ENCODE data around the gene SDR39U1. TPM values are rescaled to one million over a fixed set of nuclear protein-coding genes. Genes with fewer than 3 reads are reported as not detected.

Gene SDR39U1
- total and polyA plus RNA-seq, 2 experiments from 2014 or later, result 34.1 to 99.7 TPM

DNA sequence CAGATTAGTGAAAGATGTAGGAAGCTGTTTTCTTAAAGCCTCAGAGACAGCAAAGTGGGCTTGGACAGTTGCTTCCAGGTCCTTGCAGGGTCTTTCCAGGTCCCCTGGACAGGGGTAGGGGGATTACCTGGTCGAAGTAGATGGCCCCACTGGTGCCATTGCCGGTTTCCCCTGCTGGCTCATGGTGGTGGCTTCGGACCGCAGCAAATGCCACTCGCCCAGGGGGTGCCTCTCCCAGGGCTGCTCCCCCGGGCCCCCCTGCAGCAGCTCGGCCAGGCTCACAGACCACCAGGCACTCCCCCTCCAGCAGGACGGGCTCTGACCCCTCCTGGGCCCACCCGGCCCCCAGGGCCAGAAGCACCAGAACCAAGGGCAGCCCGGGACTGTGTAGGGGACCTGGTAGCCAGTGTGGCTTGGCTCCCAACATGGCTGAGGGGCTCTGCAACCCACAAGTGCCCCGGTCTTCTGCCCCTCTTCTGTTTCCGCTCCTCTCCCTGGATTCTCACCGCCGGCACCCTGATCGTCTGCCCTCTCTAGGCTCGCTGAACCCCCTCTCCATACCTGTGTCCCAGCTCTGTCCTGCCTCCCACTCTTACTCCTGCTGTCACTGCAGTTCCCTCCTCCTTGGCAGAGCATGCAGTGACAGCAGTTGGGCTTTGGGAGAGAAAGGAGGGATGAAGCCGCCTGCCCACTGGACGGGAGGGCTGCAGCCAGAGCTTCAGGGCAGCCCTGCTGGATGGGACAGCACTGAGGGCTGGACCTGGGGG is 13.8 kb downstream of the SDR39U1 start:
- peaks cover 40% of the 10 kb centered on the region for H3K4me1 ChIP-seq (ENCODE audit: insufficient read depth)
- no peaks in the 10 kb centered on the region for H3K27me3 ChIP-seq
- peak overlapping the region; percentile 97 for H3K4me2 ChIP-seq
- H3K36me3 ChIP-seq (replicated peaks; ENCODE audit: insufficient read depth, low read depth), result no peaks in the 10 kb centered on the region
- no peak overlapping the region for H2AFZ ChIP-seq
- no peak for DNase-seq (ENCODE audit: low spot score)
- peak overlapping the region; percentile 98 for H3K27ac ChIP-seq
- TF ChIP-seq EZH2phosphoT487 (IDR thresholded peaks at IDR 0.05; ENCODE audit: low read depth, severe bottlenecking, unreplicated experiment) (no peak), EZH2 (IDR thresholded peaks at IDR 0.05; ENCODE audit: borderline replicate concordance) (no peak)
- TF ChIP-seq, protein P1, sequence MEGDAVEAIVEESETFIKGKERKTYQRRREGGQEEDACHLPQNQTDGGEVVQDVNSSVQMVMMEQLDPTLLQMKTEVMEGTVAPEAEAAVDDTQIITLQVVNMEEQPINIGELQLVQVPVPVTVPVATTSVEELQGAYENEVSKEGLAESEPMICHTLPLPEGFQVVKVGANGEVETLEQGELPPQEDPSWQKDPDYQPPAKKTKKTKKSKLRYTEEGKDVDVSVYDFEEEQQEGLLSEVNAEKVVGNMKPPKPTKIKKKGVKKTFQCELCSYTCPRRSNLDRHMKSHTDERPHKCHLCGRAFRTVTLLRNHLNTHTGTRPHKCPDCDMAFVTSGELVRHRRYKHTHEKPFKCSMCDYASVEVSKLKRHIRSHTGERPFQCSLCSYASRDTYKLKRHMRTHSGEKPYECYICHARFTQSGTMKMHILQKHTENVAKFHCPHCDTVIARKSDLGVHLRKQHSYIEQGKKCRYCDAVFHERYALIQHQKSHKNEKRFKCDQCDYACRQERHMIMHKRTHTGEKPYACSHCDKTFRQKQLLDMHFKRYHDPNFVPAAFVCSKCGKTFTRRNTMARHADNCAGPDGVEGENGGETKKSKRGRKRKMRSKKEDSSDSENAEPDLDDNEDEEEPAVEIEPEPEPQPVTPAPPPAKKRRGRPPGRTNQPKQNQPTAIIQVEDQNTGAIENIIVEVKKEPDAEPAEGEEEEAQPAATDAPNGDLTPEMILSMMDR (IDR thresholded peaks at IDR 0.05; ENCODE audit: poor library complexity), result no peak
- peaks cover 38% of the 10 kb centered on the region for H3K79me2 ChIP-seq
- H3K9me3 ChIP-seq (ENCODE audit: low read depth), result no peaks in the 10 kb centered on the region
- H4K20me1 ChIP-seq (ENCODE audit: insufficient read depth, poor library complexity, severe bottlenecking), result peaks cover 22% of the 10 kb centered on the region
- 93% methylated on average over 14 of the region's 18 CpGs for WGBS (ENCODE audit: low lambda C conversion rate, missing lambda C conversion rate)
- no peak overlapping the region for H3K4me3 ChIP-seq
- H3K9me2 ChIP-seq (replicated peaks; ENCODE audit: insufficient read depth), result no peaks in the 10 kb centered on the region

DNA sequence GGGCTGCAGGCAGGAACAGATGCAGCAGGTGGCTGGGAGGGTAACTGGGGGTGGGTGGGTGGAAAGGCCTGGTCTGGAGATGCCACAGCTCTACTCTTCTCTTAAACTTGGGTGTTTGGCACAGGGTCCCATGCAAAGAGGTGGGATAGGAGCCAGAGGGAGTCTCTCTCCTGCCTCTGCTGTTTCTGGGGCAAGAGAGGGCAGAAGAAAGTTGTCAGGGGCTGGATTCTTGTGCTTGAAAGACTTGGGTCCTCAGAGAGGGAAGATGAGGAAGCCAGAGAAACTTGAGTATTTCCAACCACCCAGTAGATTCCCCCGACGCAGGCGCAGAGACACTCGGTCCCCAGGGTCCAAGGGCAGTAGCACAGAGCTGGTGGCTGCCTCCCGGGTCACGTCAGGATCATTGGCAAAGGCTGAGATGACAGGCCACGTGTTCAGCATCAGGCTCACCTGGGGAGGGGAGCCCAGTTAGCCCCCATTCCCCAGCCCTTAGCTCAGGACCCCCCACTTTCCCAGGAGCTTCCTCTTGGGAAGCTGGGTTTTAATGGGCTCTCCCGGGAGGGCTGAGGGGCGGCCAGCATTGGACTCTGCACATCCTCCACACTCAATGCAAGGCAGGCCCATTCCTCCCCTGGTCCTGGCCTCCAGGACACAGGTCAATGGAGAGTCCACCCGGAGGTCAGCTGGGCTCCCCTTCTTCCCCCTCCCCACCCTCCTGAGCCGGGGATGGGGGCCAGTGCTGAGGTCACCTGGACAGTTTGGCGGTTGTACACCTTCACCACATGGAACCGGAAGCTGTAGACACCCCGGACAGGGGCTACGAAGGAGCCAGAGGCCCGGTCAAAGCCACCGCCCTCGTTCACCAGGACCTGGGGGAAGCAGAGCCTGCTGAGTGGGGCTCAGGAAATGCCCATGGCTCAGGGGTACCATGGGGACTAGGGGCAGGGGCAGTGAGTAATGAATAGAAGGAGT is 14.8 kb downstream of the SDR39U1 start:
- H2AFZ ChIP-seq, result no peak overlapping the region
- H3K4me2 ChIP-seq, result peak overlapping the region; percentile 63
- DNase-seq (ENCODE audit: low spot score), result no peak
- H4K20me1 ChIP-seq (ENCODE audit: insufficient read depth, poor library complexity, severe bottlenecking), result peaks cover 17% of the 10 kb centered on the region
- TF ChIP-seq EZH2 (IDR thresholded peaks at IDR 0.05; ENCODE audit: borderline replicate concordance) (no peak), EZH2phosphoT487 (IDR thresholded peaks at IDR 0.05; ENCODE audit: low read depth, severe bottlenecking, unreplicated experiment) (no peak)
- TF ChIP-seq, protein P1 (IDR thresholded peaks at IDR 0.05; ENCODE audit: poor library complexity), result no peak
- H3K79me2 ChIP-seq, result peaks cover 30% of the 10 kb centered on the region
- H3K27me3 ChIP-seq, result no peaks in the 10 kb centered on the region
- 84% methylated on average over 16 of the region's 18 CpGs for WGBS (ENCODE audit: low lambda C conversion rate, missing lambda C conversion rate)
- peaks cover 40% of the 10 kb centered on the region for H3K4me1 ChIP-seq (ENCODE audit: insufficient read depth)
- no peaks in the 10 kb centered on the region for H3K9me2 ChIP-seq (replicated peaks; ENCODE audit: insufficient read depth)
- peak overlapping the region; percentile 98 for H3K27ac ChIP-seq
- no peaks in the 10 kb centered on the region for H3K36me3 ChIP-seq (replicated peaks; ENCODE audit: insufficient read depth, low read depth)
- no peak overlapping the region for H3K4me3 ChIP-seq
- no peaks in the 10 kb centered on the region for H3K9me3 ChIP-seq (ENCODE audit: low read depth)

- H3K36me3 ChIP-seq (replicated peaks; ENCODE audit: insufficient read depth, low read depth), result no peaks in the 10 kb centered on the region
- peak overlapping the region; percentile 98 for H3K27ac ChIP-seq
- peak; percentile 79 for DNase-seq (ENCODE audit: low spot score)
- WGBS (ENCODE audit: low lambda C conversion rate, missing lambda C conversion rate), result 53% methylated on average over 8 of the region's 8 CpGs
- no peaks in the 10 kb centered on the region for H3K9me2 ChIP-seq (replicated peaks; ENCODE audit: insufficient read depth)
- no peak overlapping the region for H3K4me3 ChIP-seq
- H2AFZ ChIP-seq, result no peak overlapping the region
- peak overlapping the region; percentile 63 for H3K4me2 ChIP-seq
- peaks cover 24% of the 10 kb centered on the region for H3K79me2 ChIP-seq
- peaks cover 43% of the 10 kb centered on the region for H3K4me1 ChIP-seq (ENCODE audit: insufficient read depth)
- TF ChIP-seq EZH2 (IDR thresholded peaks at IDR 0.05; ENCODE audit: borderline replicate concordance), result no peak
- no peak for TF ChIP-seq EZH2phosphoT487 (IDR thresholded peaks at IDR 0.05; ENCODE audit: low read depth, severe bottlenecking, unreplicated experiment)
- TF ChIP-seq, protein P1 (IDR thresholded peaks at IDR 0.05; ENCODE audit: poor library complexity), result no peak
- peaks cover 9% of the 10 kb centered on the region for H4K20me1 ChIP-seq (ENCODE audit: insufficient read depth, poor library complexity, severe bottlenecking)
- H3K27me3 ChIP-seq, result no peaks in the 10 kb centered on the region
- no peaks in the 10 kb centered on the region for H3K9me3 ChIP-seq (ENCODE audit: low read depth)
Observed at GRCh38 chr14:24426912-24427536, 15.6 kb downstream of the SDR39U1 start.

Measured in hepatocyte (in vitro differentiated cells).